H1 (cell line): ENCODE measurements around the gene CSAG2. TPM values are rescaled to one million over a fixed set of nuclear protein-coding genes. Genes with fewer than 3 reads are reported as not detected.

Experiments
- CTCF ChIA-PET: fragments of 300-600 bp; sonication (Branson Sonifier 250); formaldehyde crosslinking; loops from one replicate; lab custom pipeline; 2021; ENCODE audit not compliant: partially characterized antibody; lab: Charles Lee
- POLR2A ChIA-PET: fragments of 300-600 bp; sonication (Branson Sonifier 250); formaldehyde crosslinking; loops from one replicate; lab custom pipeline; 2021; ENCODE audit warnings: inconsistent platforms; ENCODE audit not compliant: partially characterized antibody; lab: Charles Lee
- DNase-seq, 2 experiments: peaks; one replicate each; pipeline versions ENCODE4 v3.0.0 to v3.0.0-alpha.2; 2010 to 2022; ENCODE audit warnings: low spot score in 2 of 2, low read depth in 1 of 2, mixed read lengths in 1 of 2
- FAIRE-seq: peaks from 2 replicates; lab custom pipeline; 2011; peaks lifted over from hg19 to GRCh38; lab: Jason Lieb, UNC
- H2AFZ ChIP-seq: 2 replicates; pipeline ENCODE4 v1.8.1; 2012; ENCODE audit warnings: low read length, inconsistent platforms
- H2AK5ac ChIP-seq: 2 replicates; pipeline ENCODE4 v1.6.1; 2013; ENCODE audit warnings: low read depth, low read length
- H2BK120ac ChIP-seq: replicated peaks from 2 replicates; pipeline ENCODE3; 2013; ENCODE audit warnings: low read depth, low read length, inconsistent platforms
- H2BK12ac ChIP-seq: 2 replicates; pipeline ENCODE4 v1.6.1; 2013; ENCODE audit warnings: low read depth, low read length
- H2BK15ac ChIP-seq: 2 replicates; pipeline ENCODE4 v1.6.1; 2013; ENCODE audit warnings: low read length
- H2BK20ac ChIP-seq: 2 replicates; pipeline ENCODE4 v1.6.1; 2013; ENCODE audit warnings: low read length
- H2BK5ac ChIP-seq: 2 replicates; pipeline ENCODE4 v1.6.1; 2013; ENCODE audit warnings: low read depth, low read length
- H3K14ac ChIP-seq: 2 replicates; pipeline ENCODE4 v1.6.1; 2013; ENCODE audit warnings: inconsistent platforms; ENCODE audit not compliant: insufficient read length
- H3K18ac ChIP-seq: 2 replicates; pipeline ENCODE4 v1.6.1; 2013; ENCODE audit warnings: low read length; ENCODE audit errors: extremely low read depth
- H3K23ac ChIP-seq: 2 replicates; pipeline ENCODE4 v1.6.1; 2013; ENCODE audit warnings: inconsistent platforms; ENCODE audit not compliant: insufficient read length
- H3K23me2 ChIP-seq: 2 replicates; pipeline ENCODE4 v1.6.1; 2013; ENCODE audit warnings: low read depth, low read length
- H3K27ac ChIP-seq: 2 replicates; pipeline ENCODE4 v1.6.1; 2011; ENCODE audit warnings: low read depth, low read length, inconsistent platforms
- H3K27me3 ChIP-seq, 4 experiments: replicated peaks in 1 of 4; 1 replicate in 1 of 4; 2 replicates in 3 of 4; pipeline versions ENCODE4 v1.6.1 to v1.8.1; 2011 to 2013; ENCODE audit warnings: low read length in 3 of 4, mild to moderate bottlenecking in 3 of 4, inconsistent platforms in 2 of 4, mixed read lengths in 2 of 4, moderate library complexity in 1 of 4; ENCODE audit not compliant: control insufficient read depth in 3 of 4, insufficient read depth in 3 of 4; ENCODE audit errors: extremely low read depth in 1 of 4
- H3K36me3 ChIP-seq, 4 experiments: 2 replicates each; pipeline versions ENCODE4 v1.6.1 to v1.8.1; 2011 to 2013; ENCODE audit warnings: mild to moderate bottlenecking in 4 of 4, low read length in 3 of 4, moderate library complexity in 2 of 4, control low read depth in 1 of 4, inconsistent platforms in 1 of 4; ENCODE audit not compliant: insufficient read depth in 4 of 4, control insufficient read depth in 2 of 4
- H3K4ac ChIP-seq: replicated peaks from 2 replicates; pipeline ENCODE3; 2013; ENCODE audit warnings: low read length, low read depth, mixed read lengths, inconsistent platforms; ENCODE audit not compliant: insufficient read length
- H3K4me1 ChIP-seq, 4 experiments: replicated peaks in 1 of 4; 1 replicate in 1 of 4; 2 replicates in 3 of 4; pipeline versions ENCODE4 v1.6.1 to v1.8.1; 2011 to 2013; ENCODE audit warnings: low read length in 3 of 4, inconsistent platforms in 2 of 4, mixed read lengths in 1 of 4; ENCODE audit not compliant: insufficient read depth in 4 of 4, control insufficient read depth in 3 of 4
- H3K4me2 ChIP-seq, 2 experiments: 2 replicates each; pipeline versions ENCODE4 v1.6.1 to v1.8.1; 2011 to 2013; ENCODE audit warnings: low read depth in 2 of 2, low read length in 2 of 2, control low read depth in 1 of 2, inconsistent platforms in 1 of 2, mild to moderate bottlenecking in 1 of 2; ENCODE audit not compliant: insufficient read depth in 1 of 2
- H3K4me3 ChIP-seq, 4 experiments: fragments of 200-600, 300-600 bp in 1 of 4; sonication (generic), shearing (Covaris generic), sonication (Bioruptor Twin) in 1 of 4; 2 replicates each; pipeline versions ENCODE4 v1.5.1 to v1.8.1; 2011 to 2016; ENCODE audit warnings: low read length in 4 of 4, low read depth in 3 of 4, control low read depth in 2 of 4, inconsistent platforms in 2 of 4, mild to moderate bottlenecking in 2 of 4, mixed read lengths in 1 of 4, moderate library complexity in 1 of 4; ENCODE audit not compliant: insufficient read depth in 2 of 4; ENCODE audit errors: extremely low read depth in 1 of 4
- H3K56ac ChIP-seq: replicated peaks from 2 replicates; pipeline ENCODE3; 2013; ENCODE audit warnings: low read depth, mild to moderate bottlenecking, mixed read lengths, low read length, inconsistent platforms; ENCODE audit not compliant: insufficient read length
- H3K79me1 ChIP-seq: 2 replicates; pipeline ENCODE4 v1.6.1; 2013; ENCODE audit warnings: low read depth, low read length, control low read depth
- H3K79me2 ChIP-seq, 2 experiments: 2 replicates each; pipeline versions ENCODE4 v1.6.1 to v1.8.1; 2012 to 2013; ENCODE audit warnings: low read length in 2 of 2, mild to moderate bottlenecking in 2 of 2, inconsistent platforms in 1 of 2; ENCODE audit not compliant: insufficient read depth in 2 of 2, control insufficient read depth in 1 of 2
- H3K9ac ChIP-seq, 4 experiments: replicated peaks in 1 of 4; 1 replicate in 1 of 4; 2 replicates in 3 of 4; pipeline versions ENCODE4 v1.6.1 to v1.8.1; 2011 to 2013; ENCODE audit warnings: low read depth in 3 of 4, low read length in 3 of 4, control low read depth in 2 of 4, mild to moderate bottlenecking in 2 of 4, moderate library complexity in 2 of 4, inconsistent platforms in 1 of 4; ENCODE audit errors: extremely low read depth in 1 of 4
- H3K9me3 ChIP-seq, 2 experiments: 2 replicates each; pipeline versions ENCODE4 v1.6.1 to v1.8.1; 2012 to 2013; ENCODE audit warnings: mild to moderate bottlenecking in 2 of 2, moderate library complexity in 2 of 2, control low read depth in 1 of 2, inconsistent platforms in 1 of 2, low read depth in 1 of 2, low read length in 1 of 2, mixed read lengths in 1 of 2; ENCODE audit not compliant: insufficient read depth in 2 of 2
- H4K20me1 ChIP-seq, 2 experiments: replicated peaks in 1 of 2; 2 replicates each; pipeline versions ENCODE3 to v1.8.1; 2011 to 2013; ENCODE audit warnings: inconsistent platforms in 2 of 2, low read length in 2 of 2, mild to moderate bottlenecking in 1 of 2; ENCODE audit not compliant: insufficient read depth in 2 of 2, control insufficient read depth in 1 of 2
- H4K5ac ChIP-seq: 2 replicates; pipeline ENCODE4 v1.6.1; 2013; ENCODE audit warnings: low read length, low read depth, mixed read lengths, inconsistent platforms; ENCODE audit not compliant: insufficient read length
- H4K8ac ChIP-seq: 2 replicates; pipeline ENCODE4 v1.8.0; 2013; ENCODE audit warnings: mild to moderate bottlenecking, moderate library complexity, low read length, inconsistent platforms; ENCODE audit not compliant: insufficient read depth; ENCODE audit errors: extremely low read depth
- H4K91ac ChIP-seq: replicated peaks from 2 replicates; pipeline ENCODE3; 2013; ENCODE audit warnings: low read length, mixed read lengths, inconsistent platforms; ENCODE audit not compliant: insufficient read length
- ATF3 ChIP-seq: IDR thresholded peaks from 2 replicates; pipeline ENCODE4 v1.6.1; 2011; ENCODE audit warnings: low read depth, mild to moderate bottlenecking, low read length; ENCODE audit not compliant: insufficient read depth
- TBP ChIP-seq: IDR thresholded peaks from 2 replicates; pipeline ENCODE4 v1.6.1; 2011; ENCODE audit warnings: low read depth, low read length, improper control_type of control experiment
- WGBS, 2 experiments: shearing (Covaris generic) in 1 of 2; methylation state at CpG; one replicate each; pipeline versions ENCODE4 v1.1.6 to v1.1.7; 2013 to 2015; ENCODE audit warnings: low lambda C conversion rate in 2 of 2, mixed read lengths in 2 of 2, inconsistent platforms in 1 of 2, low coverage in 1 of 2, missing lambda C conversion rate in 1 of 2; ENCODE audit not compliant: insufficient replicate concordance in 2 of 2, insufficient coverage in 1 of 2, insufficient read length in 1 of 2; ENCODE audit errors: extremely low coverage in 1 of 2, missing lambda C conversion rate in 1 of 2; 5-methylcytosine and 5-hydroxymethylcytosine counted together
- polyA plus RNA-seq, 7 experiments: library from polyadenylated mRNA; depleted of rRNA in 3 of 7; stranded (reverse) in 5 of 7; unstranded in 2 of 7; fragments of >200 nt in 5 of 7; fragments of 200-250 nt in 2 of 7; gene quantifications; 1 replicate in 5 of 7; 2 replicates in 1 of 7; 4 replicates in 1 of 7; pipeline versions ENCODE4 v1.2.1 to v1.2.3, GENCODE V29; 2011 to 2013; ENCODE audit warnings: missing spikeins in 2 of 7, mixed read lengths in 2 of 7
- total RNA-seq: library from RNA; stranded (reverse); fragmentation: NEBNext Ultra II Directional; extraction: Animal tissue kit (Norgen Biotek cat#: 25700); gene quantifications from 2 replicates; pipeline ENCODE4 v1.2.1, GENCODE V29; 2021

CSAG2 gene
- total and polyA plus RNA-seq, 2 of the 8 experiments (the other 6 are each of a cell fraction or from before 2014, with no cell fraction given) = 0.39 TPM; not detected in 1

DNA sequence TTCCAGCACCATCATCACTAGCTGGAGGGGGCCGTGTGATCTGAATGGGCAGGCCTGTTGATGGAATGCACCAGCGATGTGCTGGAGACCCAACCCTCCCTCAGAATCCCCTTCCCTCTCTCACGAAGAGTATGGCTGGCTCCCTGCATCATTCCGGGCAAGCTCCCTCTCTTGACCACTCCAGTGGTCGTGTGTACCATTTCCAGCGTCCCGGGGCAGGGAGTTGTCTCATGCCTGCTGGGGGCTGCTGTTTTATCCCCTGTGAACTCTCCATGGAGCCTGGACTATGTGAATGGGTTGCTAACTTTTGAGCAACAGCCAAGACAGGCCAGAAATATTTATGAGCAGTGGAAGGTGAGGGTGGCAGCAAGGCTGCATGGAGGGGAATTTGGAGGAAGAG lies 16.3 kb upstream of the CSAG2 start:
- ChIA-PET CTCF (no interaction called here), POLR2A (no interaction called here)
- DNase-seq = no peak
- H3K4me1 ChIP-seq = no peaks in the 10 kb centered on the region
- H4K91ac ChIP-seq = no peak overlapping the region
- no peak overlapping the region for H3K4me3 ChIP-seq
- no peak overlapping the region for H3K56ac ChIP-seq
- no peak overlapping the region for H3K4ac ChIP-seq
- no peak overlapping the region for H3K14ac ChIP-seq
- no peak overlapping the region for H3K9ac ChIP-seq
- no peaks in the 10 kb centered on the region for H3K23me2 ChIP-seq
- H3K9me3 ChIP-seq = no peaks in the 10 kb centered on the region
- H2AFZ ChIP-seq = no peak overlapping the region
- no peak overlapping the region for H3K4me2 ChIP-seq
- H3K23ac ChIP-seq = no peak overlapping the region
- H2BK120ac ChIP-seq = no peak overlapping the region
- no peak overlapping the region for H3K18ac ChIP-seq
- H2AK5ac ChIP-seq = no peak overlapping the region
- H4K8ac ChIP-seq = no peak overlapping the region
- no peak overlapping the region for H2BK5ac ChIP-seq
- TF ChIP-seq ATF3 (no peak), TBP (no peak)
- no peak overlapping the region for H4K5ac ChIP-seq
- no peak overlapping the region for H2BK12ac ChIP-seq
- no peak overlapping the region for H2BK15ac ChIP-seq
- FAIRE-seq = no peak
- no peaks in the 10 kb centered on the region for H3K79me2 ChIP-seq
- H3K27ac ChIP-seq = no peak overlapping the region
- no CpG with 5 or more reads among the region's 7 CpGs for WGBS, 2 experiments
- H3K27me3 ChIP-seq = no peaks in the 10 kb centered on the region
- H3K79me1 ChIP-seq = no peaks in the 10 kb centered on the region
- H2BK20ac ChIP-seq = no peak overlapping the region
- H4K20me1 ChIP-seq = no peaks in the 10 kb centered on the region
- H3K36me3 ChIP-seq = no peaks in the 10 kb centered on the region
